Right cardiac atrium (tissue), 5 donors: Measurements from ENCODE around the gene NEB. TPM values are rescaled to one million over a fixed set of nuclear protein-coding genes. Genes with fewer than 3 reads are reported as not detected.
"Not testable (repeated sequence)": the region's sequence is repeated elsewhere in the genome, so short reads cannot be mapped to it uniquely, and the experiment has no call there.

Experiments used
- ATAC-seq, 2 donors: fragments of 200-7000 bp; cut with Tn5 transposase; one replicate each; pipeline versions ENCODE4 v1.8.0 to v1.9.1; 2020; ENCODE audit warnings: moderate library complexity in 2 of 2, mild to moderate bottlenecking in 1 of 2
- DNase-seq, 3 donors: peaks; one replicate each; pipeline ENCODE4 v3.0.0-alpha.2; 2020
- H3K27ac ChIP-seq: one replicate; pipeline ENCODE4 v1.5.1; 2013; ENCODE audit warnings: mild to moderate bottlenecking, low read length, control low read depth, moderate library complexity
- H3K27me3 ChIP-seq: one replicate; pipeline ENCODE4 v1.6.1; 2013; ENCODE audit not compliant: control insufficient read depth, insufficient read depth
- H3K4me1 ChIP-seq: one replicate; pipeline ENCODE4 v1.6.1; 2013; ENCODE audit warnings: low read length; ENCODE audit not compliant: control insufficient read depth, insufficient read depth
- H3K4me3 ChIP-seq: one replicate; pipeline ENCODE4 v1.5.1; 2013; ENCODE audit warnings: low read length, control low read depth
- H3K9me3 ChIP-seq: one replicate; pipeline ENCODE4 v1.6.1; 2013; ENCODE audit warnings: low read length; ENCODE audit not compliant: control insufficient read depth
- WGBS: extraction: QIAGEN DNeasy Blood & Tissue Kit; methylation state at CpG from one replicate; pipeline ENCODE4 v1.1.7; 2013; 5-methylcytosine and 5-hydroxymethylcytosine counted together
- intact Hi-C, 4 donors: fragments of 100-400 bp; cut with DNase I; formaldehyde crosslinking; loops; one replicate each; pipeline versions ENCODE4 v1.11.0 to v1.14.0; 2022 to 2023
- polyA plus RNA-seq: library from polyadenylated mRNA; stranded (reverse); fragments of 200-250 nt; gene quantifications from one replicate; pipeline ENCODE4 v1.2.3, GENCODE V29; 2013
- total RNA-seq, 4 donors: library from RNA; stranded (reverse); fragmentation: NEBNext Ultra II Directional; extraction: Animal tissue kit (Norgen Biotek cat#: 25700); gene quantifications; one replicate each; pipeline ENCODE4 v1.2.1, GENCODE V29; 2021
- donor health status: healthy with polysubstance abuse.
- donor health status: DM: no; HTN: yes; CAD: no.
- donor health status: DM: no; HTN: no; CAD: no.
- donor health status: DM: no; HTN: yes; CAD: no; lungs with severe emphysema.
- donor health status: DM: yes; HTN: yes; CAD: no.

Gene NEB
- total and polyA plus RNA-seq, 5 donors, result 31.0 to 48.5 (median 35.0) TPM

GRCh38 chr2:151757861-151758260, 23.6 kb upstream of the NEB start:
- ATAC-seq (no peak), DNase-seq (no peak)
- Histone ChIP-seq H3K4me3 (no peak overlapping the region), H3K27me3 (no peaks in the 10 kb centered on the region), H3K4me1 (peaks cover 10% of the 10 kb centered on the region), H3K9me3 (no peaks in the 10 kb centered on the region), H3K27ac (no peak overlapping the region)
- intact Hi-C loops, result no loop called here
- WGBS, result 9% methylated on average over 1 of the region's 1 CpG

GRCh38 chr2:151756820-151757219, 22.5 kb upstream of the NEB start:
- no peak overlapping the region for H3K4me3 ChIP-seq
- 79% methylated on average over 2 of the region's 2 CpGs for WGBS
- no peaks in the 10 kb centered on the region for H3K9me3 ChIP-seq
- no peaks in the 10 kb centered on the region for H3K27me3 ChIP-seq
- no peak for DNase-seq
- H3K27ac ChIP-seq, result no peak overlapping the region
- H3K4me1 ChIP-seq, result peaks cover 10% of the 10 kb centered on the region
- intact Hi-C loops, result no loop called here
- peak; percentile 70 to 76 for ATAC-seq

DNA sequence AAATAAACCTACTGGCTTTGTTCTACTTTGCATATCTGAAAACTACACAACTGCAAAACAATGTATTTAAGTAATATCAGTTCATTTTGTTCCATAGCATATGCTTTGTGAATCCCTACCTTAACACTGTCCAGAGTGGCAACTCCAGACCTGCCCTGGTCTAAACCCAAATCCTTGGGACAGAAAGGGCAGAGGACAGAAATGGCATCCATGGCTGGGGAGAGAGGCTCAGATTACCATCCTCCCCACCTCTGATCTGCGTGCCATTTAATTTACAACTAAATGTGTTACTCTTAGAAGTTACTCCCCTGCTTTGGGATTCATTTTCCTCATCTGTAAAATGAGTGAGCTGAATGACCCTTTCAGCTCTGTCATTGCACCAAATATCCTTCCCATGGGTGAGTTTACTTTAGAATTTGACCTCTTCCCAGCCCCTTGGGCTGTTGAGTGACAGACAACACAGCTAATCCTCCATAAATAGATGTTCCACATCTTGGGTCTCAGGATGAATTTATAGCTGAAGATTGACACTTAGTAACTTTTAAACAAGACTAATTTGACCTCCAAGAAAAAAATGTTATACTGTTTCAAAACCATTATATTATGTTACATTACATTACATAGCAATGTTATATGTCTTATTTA, 20.1 kb upstream of the NEB start:
- intact Hi-C loops, result no loop called here
- no peaks in the 10 kb centered on the region for H3K27me3 ChIP-seq
- DNase-seq (no peak), ATAC-seq (no peak)
- no peak overlapping the region for H3K4me3 ChIP-seq
- WGBS, result 81% methylated on average over 1 of the region's 1 CpG
- H3K4me1 ChIP-seq, result peaks cover 10% of the 10 kb centered on the region
- no peak overlapping the region for H3K27ac ChIP-seq
- no peaks in the 10 kb centered on the region for H3K9me3 ChIP-seq

- no peak for ATAC-seq
- Histone ChIP-seq H3K9me3 (no peaks in the 10 kb centered on the region), H3K27me3 (no peaks in the 10 kb centered on the region), H3K4me1 (peaks cover 10% of the 10 kb centered on the region), H3K4me3 (no peak overlapping the region), H3K27ac (no peak overlapping the region)
- intact Hi-C loops, result no loop called here
- DNase-seq, result no peak
Measured at GRCh38 chr2:151753540-151753939, 19.3 kb upstream of the NEB start.

GRCh38 chr2:151745261-151745660, 11.0 kb upstream of the NEB start:
- H3K27me3 ChIP-seq, DNase-seq, intact Hi-C loops, ATAC-seq, H3K27ac ChIP-seq, H3K9me3 ChIP-seq, H3K4me1 ChIP-seq, H3K4me3 ChIP-seq: not testable (repeated sequence)
- WGBS, result 95% methylated on average over 3 of the region's 3 CpGs

DNA sequence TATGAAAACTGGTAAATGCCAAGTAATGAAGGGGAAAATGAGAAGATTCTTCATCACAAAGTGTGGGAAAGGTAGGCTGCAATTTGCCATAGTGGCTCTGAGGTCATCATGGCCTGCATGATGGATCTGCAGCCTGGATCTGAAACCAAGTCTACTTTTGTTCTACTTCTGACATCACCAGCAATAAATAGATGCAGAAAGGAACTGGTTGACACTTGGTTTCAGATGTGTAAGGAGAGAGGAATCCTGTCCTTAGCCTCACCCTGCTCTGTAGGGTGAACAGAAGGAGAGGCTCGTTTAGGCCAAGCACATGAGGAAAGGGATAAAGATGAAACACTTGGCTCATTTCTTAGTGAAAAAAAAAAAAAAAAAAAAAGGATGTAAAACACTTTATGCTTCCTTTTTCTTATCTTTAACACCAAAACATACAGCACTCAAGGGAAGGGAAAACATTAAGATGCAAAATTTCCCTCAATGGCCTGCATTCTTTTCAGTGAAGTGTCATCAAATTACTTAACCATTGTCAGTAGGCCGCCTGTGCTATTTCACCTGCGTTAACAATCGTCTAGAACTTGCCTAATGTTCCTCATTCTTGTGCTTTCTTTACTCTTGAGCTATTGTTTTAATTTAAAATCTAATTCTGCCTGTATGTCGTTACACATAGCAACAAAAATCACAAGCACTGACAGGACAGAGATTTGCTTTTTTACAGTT, 3.9 kb downstream of the NEB start:
- no peak for ATAC-seq
- no peaks in the 10 kb centered on the region for H3K9me3 ChIP-seq
- no peak overlapping the region for H3K27ac ChIP-seq
- no peaks in the 10 kb centered on the region for H3K4me1 ChIP-seq
- H3K4me3 ChIP-seq, result no peak overlapping the region
- DNase-seq, result no peak
- intact Hi-C loops, result no loop called here
- 58% methylated on average over 5 of the region's 5 CpGs for WGBS
- no peaks in the 10 kb centered on the region for H3K27me3 ChIP-seq

DNA sequence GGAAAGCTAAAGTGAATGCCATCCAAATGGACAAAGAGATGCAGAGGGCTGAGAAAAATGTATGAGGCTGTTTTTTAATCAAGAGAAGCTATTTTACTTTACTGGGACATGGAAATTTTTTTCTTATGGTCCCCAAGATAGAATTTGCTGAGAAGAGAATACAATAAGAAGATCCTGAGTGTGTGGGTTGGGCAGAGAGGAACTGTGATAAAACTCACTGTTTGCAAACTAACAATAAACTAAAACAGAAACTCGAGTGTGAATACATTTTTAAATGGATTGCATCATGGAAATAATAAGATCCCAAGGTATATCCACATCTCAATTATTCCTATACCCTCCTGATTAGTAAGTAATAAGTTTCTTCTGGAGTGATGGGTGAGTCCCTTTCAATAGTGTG, 4.4 kb downstream of the NEB start:
- Histone ChIP-seq H3K9me3 (no peaks in the 10 kb centered on the region), H3K27me3 (no peaks in the 10 kb centered on the region), H3K4me1 (no peaks in the 10 kb centered on the region), H3K4me3 (no peak overlapping the region), H3K27ac (no peak overlapping the region)
- WGBS, result 51% methylated on average over 1 of the region's 1 CpG
- no peak for ATAC-seq
- intact Hi-C loops, result no loop called here
- no peak for DNase-seq

GRCh38 chr2:151729415-151729811, 4.9 kb downstream of the NEB start:
- no peak for DNase-seq
- Histone ChIP-seq H3K9me3 (no peaks in the 10 kb centered on the region), H3K27me3 (no peaks in the 10 kb centered on the region), H3K4me1 (no peaks in the 10 kb centered on the region), H3K27ac (no peak overlapping the region), H3K4me3 (no peak overlapping the region)
- ATAC-seq, result no peak
- 92% methylated on average over 3 of the region's 3 CpGs for WGBS
- intact Hi-C loops, result no loop called here

DNA sequence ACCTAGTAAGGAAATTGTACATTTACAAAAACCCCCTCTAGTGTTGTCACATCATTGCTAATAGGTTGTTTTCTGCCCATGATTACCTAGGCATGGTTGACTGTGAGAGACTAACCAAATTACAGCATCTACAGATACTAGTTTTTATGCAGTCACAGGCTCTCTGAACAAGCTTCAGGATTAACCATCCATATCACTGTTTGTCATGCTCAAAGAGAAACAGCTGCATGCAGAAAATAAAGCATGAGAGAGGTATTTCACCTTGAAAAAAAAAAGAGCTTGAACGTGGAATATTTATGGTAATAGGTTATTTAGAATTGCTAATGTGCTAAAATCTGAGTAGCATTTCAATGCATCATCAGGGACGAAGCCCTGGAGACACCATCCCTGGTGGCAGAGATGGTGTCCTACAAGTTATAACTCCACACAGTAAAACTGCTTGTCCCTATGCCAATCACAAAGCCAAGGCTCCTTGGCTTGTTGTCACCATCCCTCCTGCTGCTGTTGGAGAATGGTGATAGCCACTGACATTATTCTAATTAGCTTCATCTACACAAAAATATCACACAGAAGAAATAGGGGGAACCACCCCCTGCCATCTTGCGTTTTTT, 5.4 kb downstream of the NEB start:
- no peak for DNase-seq

DNA sequence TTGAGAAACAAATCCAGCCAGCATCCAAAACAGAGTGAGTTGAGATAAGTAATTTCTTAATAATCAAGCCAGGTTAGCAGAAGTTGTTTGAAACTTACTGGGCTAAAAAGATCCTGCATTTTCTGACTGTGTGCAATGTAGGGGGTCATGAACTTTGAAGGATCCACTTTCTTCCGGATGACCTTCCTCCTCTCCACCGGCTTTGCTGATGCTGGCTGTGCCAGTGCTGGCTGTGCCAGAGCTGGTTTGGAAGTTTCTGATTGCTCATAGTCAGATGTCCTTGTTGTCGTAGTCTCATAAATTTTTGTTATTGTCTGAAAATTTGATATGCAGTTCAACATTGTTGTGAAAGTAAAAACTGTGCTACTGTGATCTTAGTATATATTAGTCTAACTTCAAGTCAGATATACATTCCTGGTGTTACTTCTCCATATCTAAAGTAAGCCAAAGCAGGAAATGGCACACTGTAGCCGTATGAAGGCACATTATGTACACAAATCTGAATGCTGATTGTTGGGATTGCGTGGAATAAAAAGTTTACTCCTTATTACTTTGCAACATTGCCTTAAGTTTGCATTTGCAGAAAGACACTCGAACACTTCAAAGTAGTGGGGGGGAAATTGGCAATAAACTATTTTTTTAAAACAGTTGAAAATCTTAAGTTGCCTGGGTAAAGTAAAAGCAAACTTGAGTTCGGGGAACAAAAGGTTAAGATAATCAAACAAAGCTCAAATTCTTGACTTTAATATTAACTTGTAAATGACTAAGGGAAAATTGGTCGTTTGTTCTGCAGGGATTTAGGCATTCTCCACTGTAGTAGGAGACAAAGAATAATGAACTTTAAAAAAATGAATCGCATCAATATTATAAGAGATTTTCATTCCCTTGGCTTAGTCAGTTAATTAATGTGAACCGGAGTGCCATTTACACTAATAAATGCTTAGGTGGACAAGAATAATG, 6.4 kb downstream of the NEB start:
- intact Hi-C loops, result no loop called here
- Histone ChIP-seq H3K4me1 (no peaks in the 10 kb centered on the region), H3K27me3 (no peaks in the 10 kb centered on the region), H3K4me3 (no peak overlapping the region), H3K9me3 (no peaks in the 10 kb centered on the region), H3K27ac (no peak overlapping the region)
- DNase-seq, result no peak
- no peak for ATAC-seq
- 65% methylated on average over 10 of the region's 10 CpGs for WGBS

More for the DNA sequence above, 5.4 kb downstream of the NEB start:
- no peaks in the 10 kb centered on the region for H3K9me3 ChIP-seq
- intact Hi-C loops, result no loop called here
- H3K27me3 ChIP-seq, result no peaks in the 10 kb centered on the region
- no peaks in the 10 kb centered on the region for H3K4me1 ChIP-seq
- no peak for ATAC-seq
- WGBS, result 90% methylated on average over 3 of the region's 3 CpGs
- H3K27ac ChIP-seq, result no peak overlapping the region
- H3K4me3 ChIP-seq, result no peak overlapping the region

DNA sequence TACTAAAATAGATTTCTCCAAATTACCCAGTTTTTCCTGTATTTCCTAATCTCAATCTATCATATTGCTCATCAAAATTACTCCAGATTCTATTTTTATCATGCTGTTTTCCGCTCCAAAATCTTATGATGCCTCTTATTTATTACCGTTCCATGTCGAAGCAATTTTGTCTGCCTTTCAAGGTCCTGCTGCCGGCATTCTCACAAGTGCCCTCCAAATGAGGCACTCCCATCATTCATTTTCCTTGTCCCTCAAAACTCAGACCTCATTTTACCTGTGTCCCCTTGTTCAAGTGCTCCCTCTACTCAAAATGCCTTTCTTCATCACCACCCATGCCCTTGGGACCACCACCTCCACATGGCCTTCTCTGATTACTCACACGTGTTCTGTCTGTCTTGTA, 13.1 kb downstream of the NEB start:
- no peak for ATAC-seq
- Histone ChIP-seq H3K27ac (no peak overlapping the region), H3K4me1 (no peaks in the 10 kb centered on the region), H3K9me3 (no peaks in the 10 kb centered on the region), H3K4me3 (no peak overlapping the region), H3K27me3 (no peaks in the 10 kb centered on the region)
- no peak for DNase-seq
- WGBS, result 88% methylated on average over 5 of the region's 5 CpGs
- intact Hi-C loops, result no loop called here
